GM12875 (cell line): ENCODE measurements around the gene BRMS1.
"Not testable (repeated sequence)": the region's sequence is repeated elsewhere in the genome, so short reads cannot be mapped to it uniquely, and the experiment has no call there.

Experiments
- H3K4me3 ChIP-seq: one replicate; pipeline ENCODE4 v1.5.1; 2011; ENCODE audit warnings: low read depth, low read length, control low read depth
- TF ChIP-seq, protein P1 (sequence below): IDR thresholded peaks from 2 replicates; pipeline ENCODE4 v1.5.1; 2011; ENCODE audit warnings: low read depth, mild to moderate bottlenecking, control low read depth, inconsistent platforms, low read length, moderate library complexity, borderline replicate concordance; ENCODE audit not compliant: insufficient read depth

The BRMS1 gene

GRCh38 chr11:66311965-66312548 is 32.8 kb downstream of the BRMS1 start:
- TF ChIP-seq, protein P1, sequence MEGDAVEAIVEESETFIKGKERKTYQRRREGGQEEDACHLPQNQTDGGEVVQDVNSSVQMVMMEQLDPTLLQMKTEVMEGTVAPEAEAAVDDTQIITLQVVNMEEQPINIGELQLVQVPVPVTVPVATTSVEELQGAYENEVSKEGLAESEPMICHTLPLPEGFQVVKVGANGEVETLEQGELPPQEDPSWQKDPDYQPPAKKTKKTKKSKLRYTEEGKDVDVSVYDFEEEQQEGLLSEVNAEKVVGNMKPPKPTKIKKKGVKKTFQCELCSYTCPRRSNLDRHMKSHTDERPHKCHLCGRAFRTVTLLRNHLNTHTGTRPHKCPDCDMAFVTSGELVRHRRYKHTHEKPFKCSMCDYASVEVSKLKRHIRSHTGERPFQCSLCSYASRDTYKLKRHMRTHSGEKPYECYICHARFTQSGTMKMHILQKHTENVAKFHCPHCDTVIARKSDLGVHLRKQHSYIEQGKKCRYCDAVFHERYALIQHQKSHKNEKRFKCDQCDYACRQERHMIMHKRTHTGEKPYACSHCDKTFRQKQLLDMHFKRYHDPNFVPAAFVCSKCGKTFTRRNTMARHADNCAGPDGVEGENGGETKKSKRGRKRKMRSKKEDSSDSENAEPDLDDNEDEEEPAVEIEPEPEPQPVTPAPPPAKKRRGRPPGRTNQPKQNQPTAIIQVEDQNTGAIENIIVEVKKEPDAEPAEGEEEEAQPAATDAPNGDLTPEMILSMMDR = peak; percentile 89; the same call in 1 of the 2 replicates
- H3K4me3 ChIP-seq = peak overlapping the region; percentile 60

GRCh38 chr11:66311470-66311964 is 33.4 kb downstream of the BRMS1 start:
- H3K4me3 ChIP-seq = peak overlapping the region; percentile 60
- TF ChIP-seq, protein P1 = no peak; the same call in 1 of the 2 replicates

DNA sequence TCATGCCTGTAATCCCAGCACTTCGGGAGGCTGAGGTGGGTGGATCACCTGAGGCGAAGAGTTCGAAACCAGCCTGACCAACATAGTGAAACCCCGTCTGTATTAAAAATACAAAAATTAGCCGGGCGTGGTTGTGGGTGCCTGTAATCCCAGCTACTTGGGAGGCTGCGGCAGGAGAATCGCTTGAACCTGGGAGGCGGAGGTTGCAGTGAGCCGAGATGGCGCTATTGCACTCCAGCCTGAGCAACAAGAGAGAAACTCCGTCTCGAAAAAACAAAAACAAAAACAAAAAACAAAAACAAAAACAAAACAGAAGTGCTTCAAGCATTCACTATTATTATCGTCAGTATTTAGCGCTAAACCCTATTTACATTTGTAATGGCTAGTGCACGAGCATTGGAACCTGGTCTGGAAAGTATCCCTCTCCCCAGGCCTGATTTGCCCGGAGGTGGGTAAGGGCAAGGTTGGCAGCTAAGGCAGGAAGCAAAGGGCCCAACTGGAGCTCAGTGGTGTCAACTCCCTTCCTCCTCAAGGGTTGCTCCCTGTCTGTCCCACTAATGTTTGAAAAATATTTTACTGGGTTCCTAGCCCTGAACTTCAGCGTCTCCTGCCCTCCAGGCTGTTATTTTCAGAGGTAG is 34.0 kb downstream of the BRMS1 start:
- H3K4me3 ChIP-seq = not testable (repeated sequence)

GRCh38 chr11:66310324-66310723 is 34.6 kb downstream of the BRMS1 start:
- TF ChIP-seq, protein P1 = no peak
- H3K4me3 ChIP-seq = no peak overlapping the region

DNA sequence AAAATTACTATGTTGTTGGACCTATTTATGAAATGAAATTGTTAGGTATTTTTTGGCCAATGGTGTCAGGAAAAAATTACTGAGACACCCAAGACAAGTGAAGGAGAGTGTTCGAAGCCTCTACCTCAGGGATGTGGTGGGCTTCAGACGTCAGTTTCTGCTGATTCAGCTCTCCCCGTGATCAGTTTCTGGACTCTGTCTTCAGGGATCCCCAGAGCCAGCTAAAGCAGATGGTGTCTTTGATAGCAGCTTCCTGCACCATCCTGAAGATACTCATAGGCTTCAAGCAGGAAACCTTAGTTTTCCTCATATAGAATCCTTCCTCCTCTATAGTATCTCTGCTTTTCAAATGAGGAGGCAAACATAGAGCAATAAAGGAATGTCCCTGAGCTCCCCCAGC is 35.4 kb downstream of the BRMS1 start:
- TF ChIP-seq, protein P1 = no peak
- no peak overlapping the region for H3K4me3 ChIP-seq

DNA sequence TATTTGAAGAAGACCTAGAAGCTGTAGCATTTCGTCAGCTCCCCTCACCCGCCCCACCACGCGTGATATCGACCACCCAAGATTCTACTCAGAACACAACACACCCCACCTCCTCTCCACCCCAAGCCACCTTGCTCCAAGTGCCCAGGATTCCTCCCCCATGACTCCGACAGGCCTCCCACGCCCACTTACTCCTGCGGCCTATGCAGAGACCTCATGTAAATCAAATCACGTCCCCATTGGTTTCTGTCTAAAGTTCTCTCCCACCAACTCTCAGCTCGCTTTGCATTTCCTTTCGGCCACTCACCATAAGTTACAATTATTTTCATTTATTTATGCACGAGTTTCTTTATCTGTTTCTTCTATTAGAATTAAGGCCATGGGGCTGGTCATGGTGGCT is 42.2 kb downstream of the BRMS1 start:
- no peak overlapping the region for H3K4me3 ChIP-seq
- TF ChIP-seq, protein P1 = no peak

DNA sequence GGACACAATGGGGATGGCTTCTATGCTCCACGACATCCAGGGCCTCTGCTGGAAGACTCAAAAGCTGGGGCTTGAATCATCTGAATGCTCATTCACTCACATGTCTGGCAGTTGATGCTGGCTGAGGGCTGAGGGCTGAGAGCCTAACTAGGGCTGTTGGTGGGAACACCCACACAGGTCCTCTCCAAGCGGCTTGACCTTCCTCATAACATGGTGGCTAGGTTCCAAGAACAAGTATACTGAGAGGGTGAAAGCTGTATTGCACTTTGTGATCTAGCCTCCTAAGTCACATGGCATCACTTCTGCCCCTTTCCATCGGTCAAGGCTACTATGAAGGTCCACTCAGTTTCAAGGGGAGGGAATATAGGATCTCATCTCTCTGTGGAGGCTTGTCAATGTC is 45.7 kb downstream of the BRMS1 start:
- TF ChIP-seq, protein P1 = no peak

More for the DNA sequence above, 45.7 kb downstream of the BRMS1 start:
- H3K4me3 ChIP-seq = no peak overlapping the region
